GM12864 (cell line): Measurements from ENCODE around the gene UPF1.

Source experiments
- DNase-seq: peaks from one replicate; pipeline ENCODE4 v3.0.0-alpha.2; 2011; ENCODE audit warnings: low read depth
- H3K4me3 ChIP-seq: 2 replicates; pipeline ENCODE4 v1.5.1; 2011; ENCODE audit warnings: mild to moderate bottlenecking, low read depth, low read length, control low read depth
- TF ChIP-seq, protein P1 (sequence below): IDR thresholded peaks from 2 replicates; pipeline ENCODE4 v1.5.1; 2011; ENCODE audit warnings: low read depth, mild to moderate bottlenecking, moderate library complexity, low read length, control low read depth, inconsistent platforms; ENCODE audit errors: missing control alignments

The UPF1 gene

DNA sequence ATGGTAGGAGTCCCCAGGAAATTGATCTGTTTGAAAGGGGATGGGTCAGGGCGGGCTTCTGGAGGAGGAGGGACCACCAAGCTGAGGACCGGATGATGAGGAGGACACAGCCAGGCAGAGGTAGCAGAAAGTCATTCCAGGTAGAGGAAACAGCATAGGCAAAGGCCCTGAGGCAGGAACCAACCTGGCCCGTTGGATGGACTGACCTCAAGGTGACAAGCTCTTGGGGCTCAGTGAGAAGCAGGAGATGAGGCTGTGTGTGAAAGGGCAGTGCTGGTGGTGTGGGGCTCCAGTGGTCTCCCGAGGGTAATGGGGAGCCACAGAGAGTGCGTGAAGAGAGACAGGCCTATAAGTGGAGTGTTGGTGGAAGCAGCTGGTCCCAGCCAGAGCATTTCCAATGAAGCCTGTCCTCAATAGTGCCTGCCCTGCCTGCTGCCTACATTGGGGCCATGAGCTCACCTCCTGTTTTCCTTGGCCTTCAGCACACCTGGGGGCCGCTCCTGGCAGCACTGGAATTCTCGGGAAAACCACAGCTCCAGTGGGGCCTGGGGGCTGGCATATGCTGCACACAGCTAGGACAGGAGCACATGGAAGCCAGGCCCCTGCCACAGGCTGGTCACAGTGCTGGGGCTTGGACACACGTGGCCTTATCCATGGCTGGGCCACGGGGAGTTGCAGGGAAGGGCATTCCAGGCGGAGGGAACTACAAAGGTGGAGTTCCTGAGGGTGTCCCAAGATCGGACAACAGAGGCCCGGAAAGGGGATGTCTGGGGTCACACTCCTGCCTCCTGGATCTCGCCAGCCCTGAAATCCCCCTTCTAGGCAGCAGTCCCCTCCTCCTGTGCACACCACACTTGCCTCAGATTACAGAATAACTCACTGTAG, 38.4 kb upstream of the UPF1 start:
- TF ChIP-seq, protein P1, sequence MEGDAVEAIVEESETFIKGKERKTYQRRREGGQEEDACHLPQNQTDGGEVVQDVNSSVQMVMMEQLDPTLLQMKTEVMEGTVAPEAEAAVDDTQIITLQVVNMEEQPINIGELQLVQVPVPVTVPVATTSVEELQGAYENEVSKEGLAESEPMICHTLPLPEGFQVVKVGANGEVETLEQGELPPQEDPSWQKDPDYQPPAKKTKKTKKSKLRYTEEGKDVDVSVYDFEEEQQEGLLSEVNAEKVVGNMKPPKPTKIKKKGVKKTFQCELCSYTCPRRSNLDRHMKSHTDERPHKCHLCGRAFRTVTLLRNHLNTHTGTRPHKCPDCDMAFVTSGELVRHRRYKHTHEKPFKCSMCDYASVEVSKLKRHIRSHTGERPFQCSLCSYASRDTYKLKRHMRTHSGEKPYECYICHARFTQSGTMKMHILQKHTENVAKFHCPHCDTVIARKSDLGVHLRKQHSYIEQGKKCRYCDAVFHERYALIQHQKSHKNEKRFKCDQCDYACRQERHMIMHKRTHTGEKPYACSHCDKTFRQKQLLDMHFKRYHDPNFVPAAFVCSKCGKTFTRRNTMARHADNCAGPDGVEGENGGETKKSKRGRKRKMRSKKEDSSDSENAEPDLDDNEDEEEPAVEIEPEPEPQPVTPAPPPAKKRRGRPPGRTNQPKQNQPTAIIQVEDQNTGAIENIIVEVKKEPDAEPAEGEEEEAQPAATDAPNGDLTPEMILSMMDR = no peak
- no peak for DNase-seq
- no peak overlapping the region for H3K4me3 ChIP-seq

DNA sequence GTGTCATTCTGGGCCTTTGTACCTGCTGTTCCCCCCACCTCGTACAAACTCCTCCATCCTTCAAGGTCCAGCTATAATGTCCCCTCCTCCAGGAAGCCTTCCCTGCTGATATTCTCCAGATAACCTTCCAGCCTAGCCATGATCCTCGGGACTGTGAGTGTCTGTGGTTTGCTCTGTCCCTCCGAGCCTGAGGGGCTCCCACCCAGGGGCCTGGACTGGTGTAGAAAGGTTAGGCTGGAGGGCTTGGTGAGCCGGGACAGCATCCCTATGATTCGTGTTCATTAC, 37.8 kb upstream of the UPF1 start:
- TF ChIP-seq, protein P1 = no peak
- DNase-seq = no peak
- H3K4me3 ChIP-seq = no peak overlapping the region

DNA sequence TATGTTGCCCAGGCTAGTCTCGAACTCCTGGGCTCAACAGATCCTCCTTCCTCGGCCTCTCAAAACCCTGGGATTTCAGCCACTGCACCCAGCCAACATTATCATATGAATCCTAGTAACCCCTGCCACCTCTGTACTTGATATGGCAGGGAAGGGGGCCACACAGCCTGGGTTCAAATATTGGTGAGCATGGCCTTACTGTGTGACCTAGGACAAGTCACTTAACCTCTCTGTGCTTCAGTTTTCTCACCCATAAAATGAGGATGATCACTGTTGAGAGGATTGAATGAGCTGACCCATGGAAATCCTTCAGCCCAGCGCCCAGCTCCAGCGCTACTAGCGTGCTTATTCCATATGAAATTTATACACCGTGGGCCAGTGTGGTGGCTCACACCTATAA, 37.1 kb upstream of the UPF1 start:
- DNase-seq = no peak
- H3K4me3 ChIP-seq = no peak overlapping the region
- TF ChIP-seq, protein P1 = no peak

DNA sequence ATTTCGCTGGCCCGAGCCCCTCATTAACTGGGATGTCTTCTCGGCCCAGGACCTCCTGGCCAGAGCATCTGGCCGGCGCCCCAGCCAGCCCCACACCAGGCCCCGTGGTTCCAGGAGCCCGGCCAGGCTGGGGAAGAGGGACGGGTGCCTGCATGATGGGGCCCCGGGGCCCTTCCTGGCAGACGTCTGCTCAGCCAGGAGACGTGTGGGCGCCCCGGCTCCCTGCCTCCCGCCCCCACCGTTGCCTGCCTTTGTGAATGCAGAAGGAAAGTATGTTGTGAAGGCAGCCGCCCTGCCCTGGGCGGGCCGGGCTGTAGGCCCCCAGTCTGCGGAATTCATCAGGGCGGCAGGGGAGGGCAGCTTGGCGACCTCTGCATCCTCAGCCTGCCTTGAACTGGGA, 36.2 kb upstream of the UPF1 start:
- H3K4me3 ChIP-seq = no peak overlapping the region
- TF ChIP-seq, protein P1 = no peak
- no peak for DNase-seq

DNA sequence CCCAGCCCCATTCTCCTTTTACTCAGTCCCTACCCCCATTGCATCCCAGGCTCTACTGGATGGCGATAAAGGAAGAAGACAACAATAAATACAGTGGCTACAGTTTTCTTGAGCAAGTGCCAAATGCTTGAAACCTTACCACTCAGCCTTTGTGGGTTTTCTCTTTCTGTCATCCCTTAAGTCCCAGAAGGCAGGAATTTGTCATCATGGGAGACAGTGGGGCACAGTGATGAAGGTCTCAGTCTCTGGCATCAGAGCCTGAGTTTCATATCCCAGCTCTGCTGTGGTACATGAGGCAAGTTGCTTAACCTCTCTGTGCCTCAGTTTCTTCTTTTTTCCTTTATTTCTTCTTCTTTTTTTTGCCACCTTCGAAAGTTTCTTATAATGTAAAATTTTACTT, 35.5 kb upstream of the UPF1 start:
- no peak for DNase-seq
- TF ChIP-seq, protein P1 = no peak
- no peak overlapping the region for H3K4me3 ChIP-seq

DNA sequence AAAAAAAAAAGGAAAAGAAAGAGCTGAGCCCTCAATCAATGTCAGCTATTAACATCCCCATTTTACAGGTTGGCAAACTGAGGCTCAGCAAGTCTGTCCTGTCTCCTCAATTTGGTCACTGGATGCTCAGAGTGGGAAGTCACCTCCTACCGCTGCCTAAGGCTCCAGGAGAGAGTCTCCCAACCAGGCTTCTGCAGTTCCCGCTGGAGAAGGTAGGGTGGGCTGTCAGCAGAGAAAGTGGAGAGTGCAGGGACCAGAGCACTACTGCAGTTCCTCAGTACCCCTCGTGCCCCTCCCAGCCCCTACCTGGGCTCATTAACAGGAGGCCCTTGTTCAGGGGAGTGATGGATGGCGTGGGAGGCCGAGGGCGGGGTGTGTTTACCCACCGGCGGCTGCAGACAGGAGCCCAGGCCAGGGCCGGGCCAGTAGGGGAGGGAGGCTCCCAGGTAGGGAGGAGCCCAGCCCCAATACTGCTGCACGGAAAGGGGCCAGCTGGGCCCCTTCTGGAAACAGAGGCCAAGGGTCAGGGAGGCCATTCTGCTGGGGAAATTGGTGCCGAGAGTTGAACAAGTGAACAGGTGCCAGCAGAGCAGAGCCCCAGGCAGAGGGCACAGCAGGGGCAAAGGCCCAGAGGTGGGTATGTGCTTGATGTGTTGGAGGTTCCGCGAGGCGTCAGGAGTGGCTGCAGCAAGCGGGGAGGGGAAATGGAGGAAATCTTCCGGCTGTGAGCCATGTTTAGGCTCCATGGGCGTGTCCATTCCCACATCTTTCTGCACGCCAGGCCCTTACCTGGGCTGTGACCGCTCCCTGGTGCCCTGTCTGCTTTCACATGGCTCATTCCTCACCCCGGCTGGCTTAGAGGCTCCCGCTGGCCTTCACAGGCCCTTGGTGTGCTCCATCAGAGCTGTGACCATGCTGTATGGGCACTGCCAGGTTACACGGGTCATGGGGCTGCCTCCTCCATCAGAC, 33.1 kb upstream of the UPF1 start:
- H3K4me3 ChIP-seq = no peak overlapping the region
- no peak for DNase-seq
- TF ChIP-seq, protein P1 = no peak
